GM23248 (cell line): ENCODE measurements around the gene FDX1.

ENCODE experiments used
- EZH2 ChIP-seq: fragments of 200-600 bp; sonication (generic); IDR thresholded peaks from 2 replicates; pipeline ENCODE4 v1.6.1; 2018; ENCODE audit warnings: antibody characterized with exemption, mild to moderate bottlenecking; ENCODE audit not compliant: insufficient read depth, poor library complexity, severe bottlenecking
- EZH2phosphoT487 ChIP-seq: fragments of 200-600 bp; sonication (generic); IDR thresholded peaks from 2 replicates; pipeline ENCODE4 v1.6.1; 2018; ENCODE audit warnings: antibody characterized with exemption, moderate library complexity, mild to moderate bottlenecking, low read depth; ENCODE audit not compliant: insufficient read depth

DNA sequence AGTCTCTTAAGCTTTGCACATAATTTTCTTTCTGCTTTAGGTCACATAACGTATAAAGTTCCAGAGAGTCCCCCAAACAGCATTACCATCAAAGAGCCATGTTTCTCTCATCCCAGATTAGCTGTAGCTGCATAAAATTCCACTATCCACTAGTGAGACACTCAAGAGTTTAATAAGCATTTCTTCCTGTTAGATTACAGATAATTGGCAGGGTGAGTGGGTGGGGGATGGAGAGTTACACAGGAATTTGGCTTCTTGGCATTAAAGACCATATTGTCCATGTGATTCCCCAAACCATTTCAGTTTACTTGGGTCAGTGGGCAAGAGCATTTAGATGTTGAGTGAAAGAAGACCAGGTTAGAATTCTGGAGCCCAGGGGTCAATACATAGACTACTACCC lies 82.3 kb downstream of the FDX1 start:
- TF ChIP-seq EZH2 (no peak), EZH2phosphoT487 (no peak)
